ENCODE data around the gene LCA5. TPM values are rescaled to one million over a fixed set of nuclear protein-coding genes. Genes with fewer than 3 reads are reported as not detected.

The LCA5 gene
- total RNA-seq, 1 donor from 2014 or later, result 1.8 TPM

DNA sequence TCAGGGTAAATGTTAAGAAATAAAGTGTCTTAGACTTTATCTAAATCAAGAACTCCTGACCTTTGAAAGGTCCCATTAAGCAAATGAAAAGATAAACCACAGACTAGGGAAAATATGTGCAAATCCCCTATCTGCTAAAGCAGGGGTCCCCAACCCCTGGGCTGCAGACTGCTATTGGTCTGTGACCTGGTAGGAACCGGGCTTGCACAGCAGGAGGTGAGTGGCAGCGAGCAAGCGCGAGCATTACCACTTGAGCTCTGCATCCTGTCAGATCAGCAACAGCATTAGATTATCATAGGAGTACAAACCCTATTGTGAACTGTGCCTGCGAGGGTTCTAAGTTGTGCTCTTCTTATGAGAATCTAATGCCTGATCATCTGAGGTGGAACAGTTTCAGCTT lies 42.4 kb downstream of the LCA5 start:
- H3K4me3 ChIP-seq, result no peak overlapping the region
- no peak for DNase-seq
- intact Hi-C loops (cut with micrococcal nuclease), result no loop called here
- peaks cover 16% of the 10 kb centered on the region for H3K36me3 ChIP-seq
- TF ChIP-seq, protein P1, sequence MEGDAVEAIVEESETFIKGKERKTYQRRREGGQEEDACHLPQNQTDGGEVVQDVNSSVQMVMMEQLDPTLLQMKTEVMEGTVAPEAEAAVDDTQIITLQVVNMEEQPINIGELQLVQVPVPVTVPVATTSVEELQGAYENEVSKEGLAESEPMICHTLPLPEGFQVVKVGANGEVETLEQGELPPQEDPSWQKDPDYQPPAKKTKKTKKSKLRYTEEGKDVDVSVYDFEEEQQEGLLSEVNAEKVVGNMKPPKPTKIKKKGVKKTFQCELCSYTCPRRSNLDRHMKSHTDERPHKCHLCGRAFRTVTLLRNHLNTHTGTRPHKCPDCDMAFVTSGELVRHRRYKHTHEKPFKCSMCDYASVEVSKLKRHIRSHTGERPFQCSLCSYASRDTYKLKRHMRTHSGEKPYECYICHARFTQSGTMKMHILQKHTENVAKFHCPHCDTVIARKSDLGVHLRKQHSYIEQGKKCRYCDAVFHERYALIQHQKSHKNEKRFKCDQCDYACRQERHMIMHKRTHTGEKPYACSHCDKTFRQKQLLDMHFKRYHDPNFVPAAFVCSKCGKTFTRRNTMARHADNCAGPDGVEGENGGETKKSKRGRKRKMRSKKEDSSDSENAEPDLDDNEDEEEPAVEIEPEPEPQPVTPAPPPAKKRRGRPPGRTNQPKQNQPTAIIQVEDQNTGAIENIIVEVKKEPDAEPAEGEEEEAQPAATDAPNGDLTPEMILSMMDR (IDR thresholded peaks at IDR 0.05; ENCODE audit: borderline replicate concordance), result no peak
- H3K4me1 ChIP-seq, result no peaks in the 10 kb centered on the region
- no peaks in the 10 kb centered on the region for H3K9me3 ChIP-seq (replicated peaks)
- H3K27ac ChIP-seq (replicated peaks), result no peak overlapping the region
- H3K27me3 ChIP-seq (ENCODE audit: low read depth), result no peaks in the 10 kb centered on the region

DNA sequence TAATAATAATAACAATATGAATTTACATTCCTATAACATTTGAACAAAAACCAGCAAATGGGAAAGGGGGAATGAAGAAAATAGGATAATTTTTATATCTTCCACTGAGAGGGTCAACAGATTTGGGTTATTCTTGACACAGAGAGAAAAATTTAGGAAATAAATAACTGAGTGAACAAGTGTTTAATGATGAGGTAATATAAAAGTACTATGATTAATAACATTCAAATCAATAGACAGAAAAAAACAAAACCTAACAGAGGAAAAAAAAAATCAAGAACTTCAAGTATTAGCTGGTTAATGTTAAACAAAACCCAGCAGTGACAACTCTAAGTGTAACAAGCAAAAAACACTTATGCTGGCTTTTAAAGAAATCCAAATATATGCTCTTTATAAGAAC lies 66.5 kb downstream of the LCA5 start:
- Histone ChIP-seq H3K36me3 (no peaks in the 10 kb centered on the region), H3K27me3 (ENCODE audit: low read depth) (no peaks in the 10 kb centered on the region), H3K4me3 (no peak overlapping the region), H3K9me3 (replicated peaks) (no peaks in the 10 kb centered on the region), H3K4me1 (no peaks in the 10 kb centered on the region), H3K27ac (replicated peaks) (no peak overlapping the region)
- TF ChIP-seq, protein P1 (IDR thresholded peaks at IDR 0.05; ENCODE audit: borderline replicate concordance), result no peak
- no peak for DNase-seq
- intact Hi-C loops (cut with micrococcal nuclease), result no loop called here

DNA sequence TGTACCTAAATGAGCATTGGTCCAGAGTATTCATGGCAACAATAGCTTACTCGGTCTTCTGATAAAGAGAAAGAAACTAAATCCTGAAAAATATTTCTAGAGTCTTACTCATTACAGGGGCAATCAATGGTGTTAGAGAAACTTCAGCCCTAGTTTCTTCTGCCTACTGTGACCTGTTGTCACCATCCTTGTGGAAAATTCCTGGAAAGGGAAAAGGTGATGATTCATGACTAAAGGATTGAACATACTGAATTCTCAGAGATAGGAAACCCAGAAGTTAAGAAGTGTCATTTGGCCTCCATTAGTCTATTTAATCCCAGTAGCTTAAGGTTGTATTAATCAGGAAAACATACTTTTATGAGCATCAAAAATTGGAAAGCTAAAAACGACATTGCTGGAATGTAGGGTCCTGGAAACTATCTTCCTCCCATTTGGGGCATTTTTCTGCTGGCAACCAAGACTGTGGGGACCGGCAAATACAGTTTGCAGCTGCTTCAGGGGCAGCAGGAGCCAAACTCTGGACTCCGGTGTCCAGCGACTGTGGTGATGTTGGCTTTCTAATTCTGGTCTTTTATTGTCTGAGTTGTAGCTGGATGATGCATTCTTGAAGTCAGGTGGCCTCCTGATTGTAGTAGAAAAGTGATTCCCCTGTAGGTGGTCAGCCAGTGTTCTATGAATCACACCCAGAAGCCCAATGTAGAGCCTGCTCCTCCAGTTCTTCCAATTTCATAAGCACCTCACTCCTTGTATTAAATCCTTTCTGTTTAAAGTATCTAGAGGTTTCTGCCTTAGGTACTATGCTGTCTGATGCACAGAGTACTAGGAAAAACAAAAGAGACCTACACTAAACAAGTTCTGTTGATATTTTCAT lies 67.6 kb downstream of the LCA5 start:
- DNase-seq, result no peak
- TF ChIP-seq, protein P1 (IDR thresholded peaks at IDR 0.05; ENCODE audit: borderline replicate concordance), result no peak
- Histone ChIP-seq H3K36me3 (no peaks in the 10 kb centered on the region), H3K27ac (replicated peaks) (no peak overlapping the region), H3K4me3 (no peak overlapping the region), H3K4me1 (no peaks in the 10 kb centered on the region), H3K9me3 (replicated peaks) (no peaks in the 10 kb centered on the region), H3K27me3 (ENCODE audit: low read depth) (no peaks in the 10 kb centered on the region)
- intact Hi-C loops (cut with micrococcal nuclease), result no loop called here

DNA sequence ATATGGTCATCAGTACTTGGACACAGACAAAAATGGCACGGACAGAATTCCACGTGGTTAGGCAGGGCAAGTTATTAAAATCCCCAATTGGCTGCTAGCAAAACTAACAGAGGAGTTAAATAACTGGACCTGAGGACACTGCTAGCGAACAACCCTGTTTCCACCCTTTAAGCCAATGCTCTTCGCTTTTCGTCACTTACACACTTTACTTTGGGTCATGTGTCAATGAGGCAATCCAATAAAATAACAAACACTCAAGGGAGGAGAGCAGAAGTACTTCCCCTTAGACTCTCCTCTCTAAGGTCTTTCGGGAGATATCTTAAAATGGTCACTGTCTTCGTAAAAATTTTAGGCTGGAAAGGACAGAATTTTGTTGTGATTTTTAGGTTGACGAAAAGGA lies 68.6 kb downstream of the LCA5 start:
- TF ChIP-seq, protein P1 (IDR thresholded peaks at IDR 0.05; ENCODE audit: borderline replicate concordance), result no peak
- intact Hi-C loops (cut with micrococcal nuclease), result no loop called here
- DNase-seq, result no peak
- H3K4me1 ChIP-seq, result no peaks in the 10 kb centered on the region
- H3K9me3 ChIP-seq (replicated peaks), result no peaks in the 10 kb centered on the region
- no peak overlapping the region for H3K27ac ChIP-seq (replicated peaks)
- H3K27me3 ChIP-seq (ENCODE audit: low read depth), result no peaks in the 10 kb centered on the region
- no peaks in the 10 kb centered on the region for H3K36me3 ChIP-seq
- H3K4me3 ChIP-seq, result no peak overlapping the region

DNA sequence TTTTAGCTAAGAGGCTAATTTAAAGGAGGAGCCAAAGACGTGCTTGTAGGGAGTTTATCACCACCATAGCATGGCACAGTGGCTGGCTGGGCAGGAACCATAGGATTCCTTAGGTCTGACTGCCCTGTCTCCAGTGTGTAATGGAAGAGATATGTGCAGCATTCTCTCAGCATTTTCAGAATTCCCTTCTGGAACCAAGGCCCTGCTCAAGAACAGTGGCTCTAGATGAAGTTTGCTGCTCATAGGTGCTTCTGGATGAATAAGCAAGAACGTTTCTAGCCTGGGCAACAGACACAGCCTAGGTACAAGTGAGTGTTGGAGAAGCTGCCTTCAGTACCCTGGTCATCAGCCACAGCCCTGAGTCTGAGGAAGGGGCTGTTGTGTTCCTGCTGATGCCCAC lies 69.1 kb downstream of the LCA5 start:
- H3K4me3 ChIP-seq, result no peak overlapping the region
- H3K4me1 ChIP-seq, result no peaks in the 10 kb centered on the region
- H3K9me3 ChIP-seq (replicated peaks), result no peaks in the 10 kb centered on the region
- no peak for DNase-seq
- H3K27ac ChIP-seq (replicated peaks), result no peak overlapping the region
- TF ChIP-seq, protein P1 (IDR thresholded peaks at IDR 0.05; ENCODE audit: borderline replicate concordance), result no peak
- intact Hi-C loops (cut with micrococcal nuclease), result no loop called here
- no peaks in the 10 kb centered on the region for H3K36me3 ChIP-seq
- no peaks in the 10 kb centered on the region for H3K27me3 ChIP-seq (ENCODE audit: low read depth)
